ENCODE data around the gene CXCL17.
A peak's percentile ranks its signal among the peaks of the same experiment; 100 is the strongest.
"Not testable (repeated sequence)": the region's sequence is repeated elsewhere in the genome, so short reads cannot be mapped to it uniquely, and the experiment has no call there.

The CXCL17 gene

DNA sequence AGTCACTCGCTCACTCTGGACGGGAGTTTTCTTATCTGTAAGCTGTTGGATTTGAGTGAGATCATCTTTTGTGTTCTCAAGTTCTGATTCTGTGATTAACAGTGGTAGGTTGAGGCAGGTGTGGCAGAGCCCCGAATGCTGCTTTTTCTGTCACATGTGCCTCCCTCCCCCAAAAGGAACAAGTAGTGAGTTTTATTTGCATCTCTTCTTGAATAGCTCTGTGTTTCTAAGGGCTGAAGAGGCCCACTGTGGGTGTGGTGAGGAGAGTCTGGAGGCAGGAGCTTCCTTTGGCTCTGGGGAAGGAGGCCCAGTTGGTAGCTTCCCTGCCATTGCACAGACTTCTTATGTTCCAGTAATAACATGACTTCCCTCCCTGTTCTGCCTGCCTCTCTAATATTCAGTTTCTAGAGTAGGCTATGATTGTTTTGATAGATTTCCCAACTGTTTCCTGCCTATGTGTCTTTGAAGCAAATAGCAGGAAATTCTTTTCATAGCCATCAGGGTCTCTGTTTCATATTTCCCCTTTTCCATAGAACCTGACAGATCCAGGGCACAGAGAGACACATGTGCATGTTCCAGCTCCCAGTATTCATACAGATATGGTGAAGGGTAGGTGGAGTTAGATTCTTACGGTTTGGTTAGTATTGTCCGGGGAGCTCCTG is 23.9 kb upstream of the CXCL17 start:
- DNase-seq = peak in 1 of 58 donors; percentile 5

GRCh38 chr19:42465827-42466280 is 23.1 kb upstream of the CXCL17 start:
- peak in 1 of 58 donors; percentile 3 for DNase-seq

DNA sequence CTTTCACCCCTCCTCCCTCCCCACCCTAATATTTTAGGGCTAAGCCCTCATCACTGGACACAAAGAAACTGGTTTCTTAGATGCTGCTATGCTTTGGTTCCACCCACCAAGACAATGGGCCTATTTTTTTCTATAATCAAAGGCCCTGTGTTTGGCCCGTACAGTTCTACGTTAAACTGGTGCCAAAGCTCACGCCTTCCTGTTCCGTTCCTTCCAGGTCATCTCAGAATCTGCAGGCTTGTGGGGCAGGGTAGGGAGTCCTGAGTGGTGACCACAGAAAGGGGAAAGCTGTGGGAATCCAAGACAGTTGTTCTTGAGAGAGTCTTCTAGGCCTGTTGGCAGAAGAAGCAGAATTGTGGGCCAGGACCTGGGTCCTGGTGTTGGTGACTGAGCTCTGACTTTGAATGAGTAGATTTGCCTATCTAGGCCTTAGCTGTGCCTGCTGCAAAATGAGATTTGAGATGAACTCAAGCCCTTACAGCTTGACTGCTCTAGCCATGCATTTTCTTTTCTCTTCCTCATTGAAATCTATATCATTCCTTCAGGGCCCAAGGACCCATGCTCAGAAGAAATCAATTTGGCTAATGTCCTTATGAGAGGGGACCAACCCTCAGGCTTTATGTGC is 19.1 kb upstream of the CXCL17 start:
- DNase-seq = peak in 48 of 58 donors; percentile 4 to 89 (median 46)

- not testable (repeated sequence) for DNase-seq
Measured at GRCh38 chr19:42461231-42461630, 18.5 kb upstream of the CXCL17 start.

GRCh38 chr19:42459926-42460325 is 17.2 kb upstream of the CXCL17 start:
- DNase-seq = no peak

DNA sequence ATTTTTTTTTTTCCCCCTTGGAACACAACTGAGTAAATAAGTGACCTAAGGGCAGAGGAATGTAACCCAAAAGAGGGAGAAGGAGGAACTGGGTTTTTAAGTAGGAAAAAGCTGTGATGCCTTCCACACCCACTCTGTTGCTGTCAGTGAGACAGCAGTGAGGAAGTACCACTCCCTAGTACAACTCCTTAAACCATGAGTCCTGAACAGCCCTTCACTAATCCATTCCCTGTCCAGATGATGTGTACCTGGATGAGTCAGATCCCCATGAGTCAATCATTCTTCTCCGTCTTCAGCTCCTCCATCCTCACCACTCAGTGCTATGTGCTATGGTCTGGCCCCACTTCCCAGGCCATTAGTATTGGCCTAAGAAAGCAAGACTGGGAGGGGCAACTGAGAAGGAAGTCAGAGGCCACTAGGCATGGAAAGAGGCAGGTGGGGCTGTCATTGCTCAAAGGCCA is 12.9 kb upstream of the CXCL17 start:
- DNase-seq = no peak

DNA sequence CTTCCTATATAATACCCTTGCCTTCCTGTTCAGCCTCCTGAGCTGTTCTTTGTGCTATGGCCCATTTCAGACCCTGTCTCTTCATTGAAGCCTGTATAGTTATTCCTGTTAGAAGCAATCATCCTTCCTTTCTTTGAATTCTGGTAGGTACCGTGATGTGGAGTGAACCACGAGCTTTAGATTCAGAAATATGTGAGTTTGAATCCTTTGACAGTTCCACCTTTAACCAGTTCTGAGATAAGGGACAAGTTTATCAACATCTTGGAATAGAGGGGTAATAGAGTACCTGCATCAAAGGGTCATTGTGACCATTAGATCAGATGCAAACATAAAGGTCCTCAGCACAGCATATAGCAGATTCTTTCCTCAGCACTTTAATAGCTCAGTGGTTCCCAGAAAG is 12.3 kb upstream of the CXCL17 start:
- DNase-seq = no peak

DNA sequence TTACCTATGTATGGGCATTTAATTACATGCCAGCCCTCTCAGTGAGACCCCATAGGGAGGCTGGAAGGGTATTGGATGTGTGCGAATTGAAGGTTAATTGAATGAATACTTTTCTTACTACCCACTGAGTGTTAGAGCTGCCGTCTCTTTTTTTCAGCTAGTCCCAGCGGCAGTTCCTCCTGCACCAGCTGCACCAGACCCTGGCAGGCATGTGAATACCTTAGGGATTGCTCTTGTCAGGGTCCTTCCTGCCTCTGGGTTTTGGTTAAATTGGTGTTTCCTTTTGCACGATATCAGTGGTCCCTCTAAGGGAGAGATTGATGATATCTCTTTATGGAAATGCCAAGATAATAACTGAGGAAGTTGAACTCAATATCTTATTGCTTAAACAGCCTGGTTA is 9.8 kb upstream of the CXCL17 start:
- no peak for DNase-seq

DNA sequence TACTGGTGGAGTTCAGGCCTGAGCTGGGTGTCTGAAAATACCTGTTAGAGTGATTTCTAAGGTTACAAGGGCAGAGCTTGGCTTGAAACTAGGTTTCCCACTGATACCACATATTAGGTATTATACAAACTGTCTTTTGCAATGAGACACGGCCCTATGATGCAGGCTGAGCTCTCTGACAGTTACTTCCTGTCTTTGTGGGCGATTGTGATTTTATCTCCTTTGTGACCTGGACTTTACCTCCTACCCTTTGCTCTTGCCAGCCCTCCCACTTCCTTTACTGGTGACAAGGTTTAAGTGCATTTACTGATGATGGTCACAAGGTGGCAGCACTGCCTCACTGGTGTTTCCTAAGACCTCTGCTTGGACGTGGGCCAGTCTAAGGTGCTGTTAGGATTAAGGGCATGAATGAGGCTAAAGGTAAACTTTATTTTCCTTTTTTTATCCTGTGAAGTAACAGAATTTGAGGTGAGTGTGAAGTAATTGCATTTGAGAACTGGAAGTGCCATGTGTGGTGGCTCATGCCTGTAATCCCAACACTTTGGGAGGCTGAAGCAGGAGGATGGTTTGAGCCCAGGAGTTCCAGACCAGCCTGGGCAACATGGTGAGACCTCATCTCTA is 7.7 kb upstream of the CXCL17 start:
- peak in 47 of 58 donors; percentile 1 to 80 (median 36) for DNase-seq

DNA sequence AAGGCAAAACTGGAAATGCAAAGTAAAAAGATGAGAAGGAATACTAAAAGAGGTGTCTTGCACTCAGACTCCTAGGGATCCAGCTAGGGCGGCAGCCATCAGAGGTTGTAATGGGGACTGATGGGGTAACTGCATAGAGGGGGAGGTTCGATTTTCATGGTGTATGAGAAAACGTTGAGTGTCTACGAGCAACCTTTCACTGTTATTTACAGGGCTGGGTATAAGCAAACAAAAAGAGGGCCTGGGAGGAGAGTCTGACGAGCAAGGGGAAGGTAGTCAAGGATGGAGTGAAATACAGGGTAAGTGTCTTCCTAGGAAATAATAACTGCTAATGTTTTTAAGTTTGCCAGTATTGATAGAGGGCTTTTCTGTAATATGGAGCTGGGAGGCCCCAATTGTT is 5.6 kb upstream of the CXCL17 start:
- not testable (repeated sequence) for DNase-seq

- no peak for DNase-seq
Measured at GRCh38 chr19:42445948-42446347, 3.2 kb upstream of the CXCL17 start.

DNA sequence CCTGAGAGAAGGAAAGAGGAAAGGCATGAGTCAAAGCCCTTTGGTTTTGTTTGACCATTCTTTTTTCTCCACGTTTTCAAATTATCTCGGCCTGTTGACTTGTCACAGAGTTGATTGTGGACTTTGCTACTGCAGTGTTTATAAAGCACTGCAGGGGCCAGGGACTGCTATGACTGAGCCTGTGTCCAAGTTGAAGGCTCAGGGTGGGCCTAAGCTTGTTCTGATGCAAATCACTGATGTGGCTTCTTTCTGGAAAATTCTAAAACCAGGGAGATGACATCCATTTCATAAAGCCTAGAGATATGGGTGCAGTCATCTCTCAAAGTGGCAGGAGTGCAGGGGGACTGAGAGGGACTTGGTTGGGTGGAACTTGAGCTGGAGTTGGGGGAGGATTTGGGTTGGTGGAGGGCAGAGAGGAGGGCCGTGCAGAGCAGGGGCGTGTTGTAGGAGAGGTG is 1.2 kb upstream of the CXCL17 start:
- no peak for DNase-seq

DNA sequence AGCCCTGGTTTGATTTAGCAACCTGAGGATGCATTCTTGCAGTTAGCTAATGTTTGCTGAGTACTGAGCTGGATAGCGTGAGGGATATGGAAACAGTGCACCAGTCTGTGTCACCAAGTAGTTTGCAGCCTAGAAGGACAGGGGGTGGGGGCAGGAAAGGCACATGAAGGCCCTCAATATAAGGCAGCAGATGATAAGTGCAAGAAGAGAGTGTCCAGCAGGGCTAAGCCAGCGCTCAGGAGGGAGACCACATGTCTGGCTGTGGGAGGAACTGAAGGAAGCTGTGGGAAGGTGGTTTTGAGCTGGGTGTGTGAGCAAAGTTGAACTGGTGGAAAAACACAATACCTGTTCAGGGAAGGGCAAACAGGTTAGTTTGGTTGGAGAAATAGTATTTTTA is 1.7 kb downstream of the CXCL17 start:
- no peak for DNase-seq

DNA sequence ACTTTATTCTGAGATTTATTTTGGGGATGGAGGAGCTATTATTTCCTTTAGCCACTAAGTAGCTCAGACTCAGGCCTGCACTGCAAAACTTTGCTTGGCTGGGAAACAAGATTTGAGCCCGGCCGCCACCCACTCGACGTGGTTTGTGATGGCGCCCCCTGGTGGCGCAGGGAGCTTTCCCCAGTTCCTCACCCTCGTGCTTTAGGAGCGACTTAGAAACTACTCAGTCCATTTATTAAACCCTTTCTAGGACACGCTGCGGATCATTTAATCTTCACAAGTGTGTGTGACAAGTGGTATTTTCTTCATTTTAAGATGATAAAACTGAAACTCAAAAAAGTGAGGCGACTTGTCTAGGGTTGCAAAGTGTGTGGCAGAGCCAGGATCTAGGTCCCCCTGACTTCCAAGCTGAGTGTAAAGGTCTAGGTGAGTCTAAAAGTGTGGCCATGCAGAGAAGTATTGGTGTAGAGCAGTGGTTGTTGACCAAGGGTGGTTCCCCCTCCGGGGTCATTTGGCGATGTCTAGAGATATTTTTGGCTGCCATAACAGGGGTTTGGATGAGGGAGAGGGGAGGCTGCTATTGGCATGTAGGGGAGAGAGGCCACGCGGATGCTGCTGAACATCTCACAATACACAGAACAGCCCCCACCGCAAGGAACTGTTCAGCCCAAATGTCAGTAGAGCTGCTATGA is 2.2 kb downstream of the CXCL17 start:
- DNase-seq = peak in 28 of 58 donors; percentile 6 to 66 (median 32)

DNA sequence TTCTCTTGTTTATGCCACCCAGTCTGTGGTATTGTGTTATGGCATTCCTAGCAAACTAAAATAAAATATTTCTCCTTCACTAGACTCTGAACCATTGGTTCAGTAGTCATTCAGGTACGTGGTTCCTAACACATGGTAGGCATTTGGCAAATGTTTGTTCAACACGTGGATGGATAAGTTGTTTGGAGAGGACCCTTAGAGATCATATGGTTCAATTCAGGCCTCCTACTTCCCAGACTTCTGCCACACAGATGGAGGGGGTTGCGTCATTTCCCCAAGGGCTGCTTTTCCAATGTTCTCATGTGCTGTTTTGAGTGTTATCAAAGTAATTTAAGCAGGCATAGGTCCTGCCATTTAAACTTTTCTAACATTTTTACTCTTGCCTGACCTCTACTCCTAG is 6.7 kb downstream of the CXCL17 start:
- no peak for DNase-seq

- DNase-seq = no peak
Measured at GRCh38 chr19:42435316-42435715, 7.4 kb downstream of the CXCL17 start.

- DNase-seq = peak in 42 of 58 donors; percentile 4 to 86 (median 58)
Measured at GRCh38 chr19:42433503-42434260, 9.1 kb downstream of the CXCL17 start.

- DNase-seq = no peak
Measured at GRCh38 chr19:42431486-42431885, 11.3 kb downstream of the CXCL17 start.

- no peak for DNase-seq
Measured at GRCh38 chr19:42428676-42429075, 14.1 kb downstream of the CXCL17 start.

DNA sequence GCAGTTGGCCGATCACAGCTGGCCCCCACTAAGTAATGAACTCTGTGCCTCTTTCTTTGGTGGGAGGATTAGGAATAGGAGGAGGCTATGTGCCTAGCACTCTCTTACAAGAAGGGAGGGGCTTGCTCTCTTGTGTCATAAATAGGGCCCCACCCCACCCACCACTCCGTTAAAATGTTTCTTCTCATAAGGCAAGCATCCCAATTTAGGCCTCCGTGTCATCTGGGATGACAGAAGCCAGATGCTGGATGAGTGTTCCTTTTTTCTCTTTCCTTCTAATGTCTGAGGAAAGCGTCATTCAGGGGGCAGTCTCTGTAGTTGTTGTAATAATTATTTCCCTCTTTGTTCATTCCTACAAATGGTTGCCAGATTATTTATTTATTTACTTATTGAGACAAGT is 15.4 kb downstream of the CXCL17 start, which contains the start of gene LIPE:
Gene LIPE, minus strand, starts transcription at position 76 of the 400 bp plus-strand sequence. CDS start 239 bp downstream, outside the sequence.
- DNase-seq = no peak

DNA sequence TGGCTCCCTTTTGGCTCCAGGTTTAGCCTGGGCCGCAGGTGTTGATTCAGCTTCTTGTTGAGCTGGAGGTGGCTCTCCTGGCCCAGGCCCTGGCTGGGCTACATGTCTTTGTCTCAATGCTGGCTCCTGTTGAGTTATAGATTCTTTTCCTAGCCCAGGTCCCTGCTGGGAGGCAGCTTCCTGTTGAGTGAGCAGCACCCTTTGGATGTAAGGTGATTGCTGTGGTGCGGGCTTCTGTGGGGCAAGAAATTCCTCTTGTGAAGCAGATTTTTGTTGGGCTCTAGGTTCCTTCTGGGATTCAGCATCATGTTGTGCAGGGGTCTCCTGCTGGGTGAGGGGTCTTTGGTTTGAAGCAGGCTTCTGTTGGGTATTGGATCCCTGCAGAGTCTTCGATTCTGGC is 16.1 kb downstream of the CXCL17 start:
- no peak for DNase-seq
